GM12878 (cell line): Measurements from ENCODE around the gene FBXO7. TPM values are rescaled to one million over a fixed set of nuclear protein-coding genes. Genes with fewer than 3 reads are reported as not detected.

Source experiments
- ATAC-seq: fragments of 200-7000 bp; cut with Tn5 transposase; 3 replicates; pipeline ENCODE4 v1.9.1; 2020; ENCODE audit warnings: mild to moderate bottlenecking, moderate library complexity
- BruUV-seq: library from RNA; stranded (reverse); fragments of 400-500 nt; replicated peaks from 2 replicates; lab custom pipeline; 2021; lab: Mats Ljungman, UMichigan
- CTCF ChIA-PET: fragments of 300-600 bp; sonication (Branson Sonifier 250); formaldehyde crosslinking; extraction: SDS; loops from one replicate; lab custom pipeline; 2021; ENCODE audit warnings: inconsistent platforms; lab: Yijun Ruan, JAX
- POLR2A ChIA-PET: fragments of 350-600 bp; formaldehyde crosslinking; extraction: SDS; loops from one replicate; lab custom pipeline; 2021; ENCODE audit warnings: inconsistent platforms; lab: Charles Lee
- RAD21 ChIA-PET: fragments of 300-600 bp; sonication (Branson Sonifier 250); formaldehyde crosslinking; loops from one replicate; lab custom pipeline; 2023; ENCODE audit warnings: antibody characterized with exemption; ENCODE audit not compliant: unreplicated experiment; lab: Charles Lee
- SMC1A ChIA-PET: fragments of 300-600 bp; sonication (Branson Sonifier 250); formaldehyde crosslinking; loops from one replicate; lab custom pipeline; 2023; ENCODE audit not compliant: unreplicated experiment, uncharacterized antibody; lab: Charles Lee
- DNase-seq: peaks from one replicate; pipeline ENCODE4 v3.0.0-alpha.2; 2011; ENCODE audit warnings: low read depth, low spot score
- FAIRE-seq: peaks from 3 replicates; lab custom pipeline; 2011; peaks lifted over from hg19 to GRCh38; lab: Jason Lieb, UNC
- H2AFZ ChIP-seq: 2 replicates; pipeline ENCODE4 v1.6.0; 2011; ENCODE audit warnings: low read depth, low read length, control low read depth; ENCODE audit not compliant: control insufficient read depth
- H3K27ac ChIP-seq: 2 replicates; pipeline ENCODE4 v1.5.1; 2011; ENCODE audit warnings: control low read depth; ENCODE audit not compliant: control insufficient read depth, insufficient read depth
- H3K27me3 ChIP-seq, 2 experiments: replicated peaks in 1 of 2; 2 replicates each; pipeline versions ENCODE4 v1.6.0 to v1.6.1; 2011; ENCODE audit warnings: low read length in 1 of 2; ENCODE audit not compliant: control insufficient read depth in 2 of 2, insufficient read depth in 2 of 2
- H3K36me3 ChIP-seq, 2 experiments: 2 replicates each; pipeline ENCODE4 v1.5.1; 2011; ENCODE audit warnings: low read length in 1 of 2; ENCODE audit not compliant: control insufficient read depth in 2 of 2, insufficient read depth in 2 of 2
- H3K4me1 ChIP-seq: 2 replicates; pipeline ENCODE4 v1.6.1; 2011; ENCODE audit warnings: mild to moderate bottlenecking, low read length, moderate library complexity, mixed read lengths; ENCODE audit not compliant: control insufficient read depth, insufficient read depth
- H3K4me2 ChIP-seq: 2 replicates; pipeline ENCODE4 v1.6.0; 2011; ENCODE audit warnings: control low read depth; ENCODE audit not compliant: control insufficient read depth, insufficient read depth
- H3K4me3 ChIP-seq: fragments of 200-600 bp; sonication (generic); 2 replicates; pipeline ENCODE4 v1.5.1; 2016
- H3K79me2 ChIP-seq: 2 replicates; pipeline ENCODE4 v1.6.0; 2011; ENCODE audit warnings: low read length; ENCODE audit not compliant: control insufficient read depth, insufficient read depth
- H3K9ac ChIP-seq: 2 replicates; pipeline ENCODE4 v1.8.0; 2011; ENCODE audit warnings: low read length, control low read depth, mixed read lengths; ENCODE audit not compliant: control insufficient read depth, insufficient read depth
- H3K9me3 ChIP-seq: replicated peaks from 3 replicates; pipeline ENCODE4 v1.5.1; 2011; ENCODE audit warnings: mild to moderate bottlenecking, low read length; ENCODE audit not compliant: control insufficient read depth, insufficient read depth
- H4K20me1 ChIP-seq: 2 replicates; pipeline ENCODE4 v1.6.0; 2011; ENCODE audit not compliant: control insufficient read depth, insufficient read depth
- GABPA ChIP-seq: IDR thresholded peaks from 2 replicates; pipeline ENCODE4 v1.6.1; 2014; ENCODE audit warnings: antibody characterized with exemption, low read depth, mild to moderate bottlenecking, inconsistent platforms
- JUNB ChIP-seq: IDR thresholded peaks from 2 replicates; pipeline ENCODE4 v1.6.1; 2016; ENCODE audit warnings: antibody characterized with exemption, mild to moderate bottlenecking
- SMARCA5 ChIP-seq: fragments of 450-650 bp; IDR thresholded peaks from 2 replicates; pipeline ENCODE4 v1.6.1; 2017; ENCODE audit warnings: mild to moderate bottlenecking
- WGBS: methylation state at CpG from one replicate; pipeline ENCODE4 v1.1.6; 2016; ENCODE audit warnings: low lambda C conversion rate; ENCODE audit not compliant: insufficient replicate concordance, insufficient coverage; ENCODE audit errors: missing lambda C conversion rate; 5-methylcytosine and 5-hydroxymethylcytosine counted together
- in situ Hi-C: fragments of 300-500 bp; cut with MboI; formaldehyde crosslinking; loops from 9 replicates; pipeline ENCODE4 v1.14.3; 2018; ENCODE audit warnings: mixed read lengths
- intact Hi-C: fragments of 100-400 bp; cut with micrococcal nuclease; formaldehyde crosslinking; loops from one replicate; pipeline ENCODE4 v1.14.2; 2022; ENCODE audit not compliant: unreplicated experiment
- polyA plus RNA-seq, 11 experiments: library from polyadenylated mRNA; depleted of rRNA in 4 of 11; unstranded in 6 of 11; stranded (reverse) in 5 of 11; fragments of >200 nt; fragmentation: Nextera tagmentation in 4 of 11; fragmentation: Illumina TruSeq in 1 of 11; extraction: Ambion mirVana in 4 of 11; extraction: Trizol in 1 of 11; gene quantifications; 1 replicate in 1 of 11; 2 replicates in 10 of 11; pipeline versions ENCODE4 v1.2.1 to v1.2.3, GENCODE V29; 2011 to 2016; ENCODE audit warnings: inconsistent platforms in 2 of 11, missing spikeins in 2 of 11, low read depth in 1 of 11
- total RNA-seq, 4 experiments: library from RNA; depleted of rRNA in 3 of 4; stranded (reverse); fragments of >200 nt in 3 of 4; fragmentation: Illumina TruSeq in 1 of 4; extraction: Trizol in 1 of 4; gene quantifications; 2 replicates each; pipeline versions ENCODE4 v1.2.1 to v1.2.3, GENCODE V29; 2013 to 2021
- TF ChIP-seq, protein P1 (sequence below): fragments of 450-650 bp; conservative IDR thresholded peaks from 2 replicates; pipeline ENCODE4 v1.6.1; 2017; ENCODE audit warnings: mild to moderate bottlenecking, moderate library complexity

FBXO7 gene
- total and polyA plus RNA-seq, 10 of the 15 experiments (the other 5 are each of a cell fraction or from before 2014, with no cell fraction given), result 37.3 to 192 (median 110) TPM

DNA sequence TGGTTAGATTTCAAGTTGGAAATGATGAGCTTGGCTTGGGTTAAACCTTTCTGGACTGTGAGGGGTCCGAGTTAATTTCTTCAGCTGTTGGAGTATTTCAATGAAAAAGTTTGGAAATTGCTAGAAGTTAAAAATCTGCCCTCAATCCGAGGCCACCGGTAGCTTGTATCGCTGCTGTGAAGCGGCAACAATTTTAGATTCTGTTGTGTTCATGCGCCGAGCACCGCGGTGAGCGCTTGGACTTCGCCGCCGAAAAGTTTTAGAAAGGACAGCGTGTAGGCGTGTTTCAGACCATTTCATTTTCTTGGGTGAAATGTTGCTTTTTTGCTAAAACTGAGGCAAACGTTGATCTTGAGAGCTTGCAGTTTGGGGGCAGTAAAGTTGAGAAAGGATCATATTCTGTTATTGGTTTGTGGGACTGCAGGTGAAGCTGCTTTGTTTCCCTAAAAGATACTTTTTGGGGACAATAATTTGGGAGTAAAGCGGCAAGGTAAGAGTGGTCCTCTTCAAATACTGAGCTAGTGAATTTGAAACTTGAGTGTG is 928 bp downstream of the FBXO7 start:
- Histone ChIP-seq H2AFZ (peak overlapping the region; percentile 33), H3K27ac (peak overlapping the region; percentile 84), H3K4me3 (peak overlapping the region; percentile 73), H3K9me3 (no peaks in the 10 kb centered on the region), H4K20me1 (no peaks in the 10 kb centered on the region; the same call in 1 of the 2 replicates), H3K4me2 (peak overlapping the region; percentile 80), H3K4me1 (peaks cover 14% of the 10 kb centered on the region), H3K27me3 (no peaks in the 10 kb centered on the region), H3K9ac (peak overlapping the region; percentile 77), H3K36me3 (0 out of 4 replicates have a peak, but pooled peaks cover 0 to 1% of the 10 kb centered on the region in 2 experiments), H3K79me2 (peaks cover 58% of the 10 kb centered on the region)
- ATAC-seq (peak; percentile 41), FAIRE-seq (peak; percentile 89), DNase-seq (no peak)
- POLR2A ChIA-PET, result interaction anchor here (0.8 to 2.4 kb wide), 3 partner anchors 48 to 64 kb away, joined by 3 to 7 read pairs (median 7); partner anchors contain the start of gene RTCB
- peak; percentile 27; the same call in 1 of the 2 replicates for TF ChIP-seq SMARCA5
- peak; percentile 20; the same call in 1 of the 2 replicates for TF ChIP-seq GABPA
- TF ChIP-seq JUNB, result no peak
- TF ChIP-seq, protein P1, sequence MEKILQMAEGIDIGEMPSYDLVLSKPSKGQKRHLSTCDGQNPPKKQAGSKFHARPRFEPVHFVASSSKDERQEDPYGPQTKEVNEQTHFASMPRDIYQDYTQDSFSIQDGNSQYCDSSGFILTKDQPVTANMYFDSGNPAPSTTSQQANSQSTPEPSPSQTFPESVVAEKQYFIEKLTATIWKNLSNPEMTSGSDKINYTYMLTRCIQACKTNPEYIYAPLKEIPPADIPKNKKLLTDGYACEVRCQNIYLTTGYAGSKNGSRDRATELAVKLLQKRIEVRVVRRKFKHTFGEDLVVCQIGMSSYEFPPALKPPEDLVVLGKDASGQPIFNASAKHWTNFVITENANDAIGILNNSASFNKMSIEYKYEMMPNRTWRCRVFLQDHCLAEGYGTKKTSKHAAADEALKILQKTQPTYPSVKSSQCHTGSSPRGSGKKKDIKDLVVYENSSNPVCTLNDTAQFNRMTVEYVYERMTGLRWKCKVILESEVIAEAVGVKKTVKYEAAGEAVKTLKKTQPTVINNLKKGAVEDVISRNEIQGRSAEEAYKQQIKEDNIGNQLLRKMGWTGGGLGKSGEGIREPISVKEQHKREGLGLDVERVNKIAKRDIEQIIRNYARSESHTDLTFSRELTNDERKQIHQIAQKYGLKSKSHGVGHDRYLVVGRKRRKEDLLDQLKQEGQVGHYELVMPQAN, result 0 out of 2 replicates have a peak, but pooled peaks have one; percentile 14
- SMC1A ChIA-PET, result interaction anchor here (1.1 to 3.7 kb wide), 3 partner anchors 15 to 713 kb away, joined by 3 to 28 read pairs (median 3); partner anchors contain the start of gene RTCB
- intact Hi-C loops, result loop anchor here (2.0 kb wide), 1 partner anchor 63 kb away; the partner anchor contains the start of gene RTCB
- in situ Hi-C loops, result no loop called here
- BruUV-seq, result TSS peak; percentile 62
- 2% methylated on average over 17 of the region's 17 CpGs for WGBS
- CTCF ChIA-PET, result interaction anchor here (1.9 to 4.9 kb wide), 4 partner anchors 15 to 505 kb away, joined by 5 to 39 read pairs (median 7); partner anchors contain the start of gene RTCB
- RAD21 ChIA-PET, result interaction anchor here (0.7 to 4.0 kb wide), 5 partner anchors 17 to 810 kb away, joined by 3 to 26 read pairs (median 3); partner anchors contain the start of gene RTCB
